ENCODE measurements around the gene PLAAT2. TPM values are rescaled to one million over a fixed set of nuclear protein-coding genes. Genes with fewer than 3 reads are reported as not detected.

Gene PLAAT2
- total and polyA plus RNA-seq, 9 of the 15 experiments (the other 6 are each of a cell fraction or from before 2014, with no cell fraction given), result not detected

DNA sequence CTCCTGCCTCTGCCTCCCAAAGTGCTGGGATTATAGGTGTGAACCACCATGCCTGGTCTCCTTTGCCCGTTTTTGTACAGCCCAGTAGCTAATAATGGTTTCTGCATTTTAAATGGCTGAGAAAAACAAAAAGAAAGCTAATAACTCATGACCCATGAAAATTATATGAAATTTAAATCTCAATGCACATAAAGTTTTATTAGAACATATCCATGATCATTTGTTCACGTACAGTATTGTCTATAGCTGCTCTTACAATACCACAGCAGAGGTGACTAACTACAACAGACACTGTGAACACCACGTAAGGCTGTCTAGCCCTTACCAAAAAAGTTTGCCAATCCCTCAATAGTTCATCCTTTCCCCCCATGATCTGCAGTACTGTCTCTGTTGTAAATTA is 6.4 kb upstream of the PLAAT2 start:
- POLR2A ChIA-PET, result no interaction called here
- CTCF ChIA-PET (ENCODE audit: low intra/inter-chr PET ratio), result no interaction called here

More for the DNA sequence above, 6.4 kb upstream of the PLAAT2 start:
- Histone ChIP-seq H2AFZ (ENCODE audit: low read depth, low read length) (no peak overlapping the region), H3K4me3 (no peak overlapping the region), H3K27ac (ENCODE audit: extremely low read depth, low read depth, low read length) (no peak overlapping the region), H3K4me1 (replicated peaks in 1 of 2; ENCODE audit: control insufficient read depth in 2 of 2, insufficient read depth in 2 of 2, low read length in 2 of 2) (peaks cover 29 to 42% of the 10 kb centered on the region in 2 experiments), H4K20me1 (replicated peaks; ENCODE audit: control insufficient read depth, insufficient read depth, low read length) (no peaks in the 10 kb centered on the region), H3K9me3 (replicated peaks; ENCODE audit: control insufficient read depth, insufficient read depth, low read depth, low read length) (peaks cover 3% of the 10 kb centered on the region; the same call in 1 of the 2 replicates), H3K9ac (ENCODE audit: insufficient read depth in 1 of 2, low read depth in 2 of 2, low read length in 2 of 2) (no peak overlapping the region), H3K79me2 (ENCODE audit: control insufficient read depth, insufficient read depth, low read length) (no peaks in the 10 kb centered on the region), H3K27me3 (ENCODE audit: control insufficient read depth in 2 of 2, insufficient read depth in 2 of 2, low read length in 2 of 2) (no peaks in the 10 kb centered on the region), H3K9me1 (ENCODE audit: control insufficient read depth, insufficient read depth, low read length) (no peaks in the 10 kb centered on the region), H3K4me2 (ENCODE audit: insufficient read depth, low read length) (no peak overlapping the region), H3K36me3 (ENCODE audit: control insufficient read depth, insufficient read depth, low read length) (no peaks in the 10 kb centered on the region)
- intact Hi-C loops (cut with micrococcal nuclease) (loop anchor here (5.0 kb wide), 1 partner anchor 62 kb away; the partner anchor contains the start of gene LGALS12), in situ Hi-C loops (cut with MboI) (no loop called here)
- TF ChIP-seq, protein P1, sequence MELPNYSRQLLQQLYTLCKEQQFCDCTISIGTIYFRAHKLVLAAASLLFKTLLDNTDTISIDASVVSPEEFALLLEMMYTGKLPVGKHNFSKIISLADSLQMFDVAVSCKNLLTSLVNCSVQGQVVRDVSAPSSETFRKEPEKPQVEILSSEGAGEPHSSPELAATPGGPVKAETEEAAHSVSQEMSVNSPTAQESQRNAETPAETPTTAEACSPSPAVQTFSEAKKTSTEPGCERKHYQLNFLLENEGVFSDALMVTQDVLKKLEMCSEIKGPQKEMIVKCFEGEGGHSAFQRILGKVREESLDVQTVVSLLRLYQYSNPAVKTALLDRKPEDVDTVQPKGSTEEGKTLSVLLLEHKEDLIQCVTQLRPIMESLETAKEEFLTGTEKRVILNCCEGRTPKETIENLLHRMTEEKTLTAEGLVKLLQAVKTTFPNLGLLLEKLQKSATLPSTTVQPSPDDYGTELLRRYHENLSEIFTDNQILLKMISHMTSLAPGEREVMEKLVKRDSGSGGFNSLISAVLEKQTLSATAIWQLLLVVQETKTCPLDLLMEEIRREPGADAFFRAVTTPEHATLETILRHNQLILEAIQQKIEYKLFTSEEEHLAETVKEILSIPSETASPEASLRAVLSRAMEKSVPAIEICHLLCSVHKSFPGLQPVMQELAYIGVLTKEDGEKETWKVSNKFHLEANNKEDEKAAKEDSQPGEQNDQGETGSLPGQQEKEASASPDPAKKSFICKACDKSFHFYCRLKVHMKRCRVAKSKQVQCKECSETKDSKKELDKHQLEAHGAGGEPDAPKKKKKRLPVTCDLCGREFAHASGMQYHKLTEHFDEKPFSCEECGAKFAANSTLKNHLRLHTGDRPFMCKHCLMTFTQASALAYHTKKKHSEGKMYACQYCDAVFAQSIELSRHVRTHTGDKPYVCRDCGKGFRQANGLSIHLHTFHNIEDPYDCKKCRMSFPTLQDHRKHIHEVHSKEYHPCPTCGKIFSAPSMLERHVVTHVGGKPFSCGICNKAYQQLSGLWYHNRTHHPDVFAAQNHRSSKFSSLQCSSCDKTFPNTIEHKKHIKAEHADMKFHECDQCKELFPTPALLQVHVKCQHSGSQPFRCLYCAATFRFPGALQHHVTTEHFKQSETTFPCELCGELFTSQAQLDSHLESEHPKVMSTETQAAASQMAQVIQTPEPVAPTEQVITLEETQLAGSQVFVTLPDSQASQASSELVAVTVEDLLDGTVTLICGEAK (IDR thresholded peaks at IDR 0.05), result peak; percentile 78
- TF ChIP-seq, protein P1 (CRISPR knock-in tag; IDR thresholded peaks at IDR 0.05), result no peak
- no peak for TF ChIP-seq SMARCE1 (IDR thresholded peaks at IDR 0.05)
- ATAC-seq (no peak), DNase-seq (ENCODE audit: extremely low read depth in 1 of 4, low spot score in 3 of 4) (no peak), FAIRE-seq (no peak)
- 74% methylated on average over 3 of the region's 3 CpGs for WGBS (ENCODE audit: insufficient coverage, low coverage, missing lambda C conversion rate)
- BruUV-seq (replicated peaks), result no TSS peak

Data from K562 (cell line).